NCI-H2107 treated with DMSO at 0.1 percent for 48 hours (cell line): ENCODE data around the gene NEBL.
A peak's percentile ranks its signal among the peaks of the same experiment; 100 is the strongest.

ENCODE experiments used
- DNase-seq: peaks from one replicate; lab custom pipeline; 2025; ENCODE audit not compliant: unreplicated experiment; lab: John Stamatoyannopoulos, UW

The NEBL gene

DNA sequence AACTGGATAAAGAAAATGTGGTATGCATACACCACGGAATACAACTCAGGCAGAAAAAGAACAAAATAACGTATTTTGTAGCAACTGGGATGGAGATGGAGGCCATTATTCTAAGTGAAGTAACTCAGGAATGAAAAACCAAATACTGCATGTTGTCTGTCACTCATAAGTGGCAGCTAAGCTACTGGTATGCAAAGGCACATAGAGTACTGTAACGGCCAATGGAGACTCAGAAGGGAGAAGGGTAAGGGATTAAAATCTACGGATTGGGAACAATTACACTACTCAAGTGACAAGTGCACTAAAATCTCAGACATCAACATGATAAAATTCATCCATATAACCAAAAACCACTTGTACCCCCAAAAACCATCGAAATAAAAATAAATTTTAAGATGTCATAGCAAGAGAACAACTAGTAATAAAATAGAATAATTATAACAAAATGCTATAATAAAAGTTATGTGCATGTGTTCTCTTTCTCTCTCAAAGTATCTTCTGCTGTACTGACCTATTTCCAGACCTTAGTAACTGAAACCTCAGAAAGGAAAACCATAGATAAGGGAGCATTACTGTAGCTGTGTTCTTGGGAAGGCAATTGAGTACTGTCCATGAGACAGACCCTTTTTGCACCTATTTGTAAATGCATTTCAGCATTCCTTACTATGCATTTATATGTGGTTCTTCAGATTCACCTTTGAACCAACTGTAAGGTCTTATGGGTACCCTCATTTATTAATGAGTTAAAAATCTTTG is 6.7 kb upstream of the NEBL start:
- DNase-seq: no peak

DNA sequence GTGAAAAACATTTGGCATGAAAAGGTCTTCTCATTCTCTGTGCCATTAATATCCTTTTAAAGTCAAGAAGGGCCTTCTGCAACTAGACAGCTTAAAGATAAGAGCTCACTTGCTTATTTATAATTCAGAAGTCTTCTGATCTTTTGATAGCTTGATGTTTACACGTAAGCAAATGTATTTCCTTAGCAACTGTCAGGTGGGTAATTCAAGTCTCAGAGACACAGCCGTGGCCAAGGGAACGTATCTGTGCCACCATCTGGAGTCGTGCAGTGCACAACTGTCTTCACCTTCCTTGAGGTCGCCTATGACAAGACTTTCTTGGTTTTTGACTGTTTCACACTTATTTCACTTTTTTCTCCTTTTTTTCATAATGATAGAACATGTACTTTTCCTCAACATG is 4.0 kb upstream of the NEBL start:
- no peak for DNase-seq

DNA sequence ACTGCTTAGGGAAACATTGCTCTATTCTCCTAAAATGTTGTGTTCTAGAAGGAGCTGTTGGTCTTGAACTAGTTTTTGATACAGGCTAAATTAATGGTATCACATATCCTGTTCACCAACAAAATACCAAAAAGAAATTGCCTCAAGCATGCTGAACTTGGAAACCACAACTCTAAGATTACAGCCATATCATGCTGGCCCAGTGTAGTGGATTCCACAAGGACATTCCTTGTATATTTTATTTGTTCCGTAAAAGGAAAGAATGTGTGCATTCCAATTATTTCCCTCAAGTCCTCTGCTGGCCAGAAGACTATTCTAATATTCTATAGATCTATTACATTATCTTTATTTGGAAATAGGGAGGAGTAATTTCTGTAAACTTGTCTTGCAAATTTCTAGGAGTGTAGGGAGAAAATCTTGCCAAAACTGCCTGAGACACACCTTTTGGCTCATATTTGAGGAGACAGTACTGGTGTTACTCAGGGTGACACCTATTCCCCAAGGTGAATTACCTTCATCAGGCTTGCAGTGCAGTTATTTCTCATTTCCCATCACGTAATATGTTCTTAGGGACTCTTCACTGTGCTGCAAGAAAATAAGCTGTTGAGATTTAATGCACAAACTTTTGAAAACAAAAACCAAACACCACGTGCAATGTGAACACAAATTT is 1.9 kb upstream of the NEBL start:
- DNase-seq: no peak

DNA sequence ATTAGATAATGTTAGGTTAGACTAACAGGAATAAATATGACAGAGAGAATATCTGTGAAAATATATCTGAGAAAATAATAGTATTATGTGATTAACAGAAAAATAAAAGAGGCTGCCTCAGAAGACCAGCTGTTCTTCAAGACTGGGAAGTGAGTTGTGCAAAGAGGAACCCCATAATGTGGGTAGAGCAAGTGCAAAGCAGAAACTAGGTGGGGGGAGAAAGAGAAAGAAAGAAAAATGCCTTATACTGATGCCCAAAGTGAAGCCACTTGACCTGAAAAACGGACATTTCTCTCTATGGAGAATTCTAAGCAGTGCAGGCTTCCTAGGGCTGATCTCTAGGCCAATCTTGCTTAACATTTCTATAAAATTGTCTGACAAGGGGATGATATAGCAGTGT is 3.8 kb downstream of the NEBL start:
- no peak for DNase-seq

DNA sequence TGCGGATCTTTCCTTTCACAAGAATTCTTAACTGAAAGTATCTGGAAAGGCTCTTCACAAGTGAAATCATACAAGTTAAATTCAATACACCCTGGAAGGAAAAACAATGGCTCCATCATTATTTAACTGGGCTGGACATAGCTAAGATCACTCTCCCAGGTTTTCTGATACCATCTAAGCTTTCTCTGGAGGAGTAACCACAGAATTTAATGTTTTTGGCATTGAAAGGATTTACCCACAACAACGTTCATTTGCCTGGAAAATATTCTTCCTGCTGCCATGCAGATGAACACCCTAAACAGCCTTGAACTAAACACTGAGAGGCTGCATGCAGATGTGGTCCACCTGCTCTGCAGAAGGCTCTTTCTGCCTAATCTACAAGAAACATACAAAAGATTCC is 4.3 kb downstream of the NEBL start:
- no peak for DNase-seq

DNA sequence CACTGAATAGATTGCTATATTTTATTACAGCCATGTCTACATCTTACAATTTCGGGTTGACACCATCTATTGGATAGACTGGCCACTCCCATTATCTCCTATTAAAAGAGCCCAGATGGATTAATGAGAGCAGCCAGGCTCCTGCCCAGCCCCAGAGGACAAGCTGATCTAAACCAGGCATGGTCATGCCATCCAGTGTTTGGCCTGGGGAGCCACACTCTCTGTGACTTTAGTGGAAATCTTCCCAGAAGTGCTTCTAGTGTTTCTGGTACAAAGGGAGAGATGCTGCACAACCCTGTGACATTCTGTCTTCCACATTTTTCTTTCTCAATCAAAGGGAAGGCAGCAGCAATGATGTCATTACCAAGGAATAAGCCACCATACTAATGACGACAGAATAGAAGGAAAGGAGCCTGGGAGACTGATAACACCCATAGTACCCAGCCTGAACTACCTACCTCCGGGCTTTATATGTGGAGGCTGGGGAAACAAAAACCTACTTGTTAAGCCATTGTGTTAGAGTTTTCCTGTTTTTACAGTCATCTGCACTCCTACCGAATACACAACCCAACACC is 5.0 kb downstream of the NEBL start:
- no peak for DNase-seq

DNA sequence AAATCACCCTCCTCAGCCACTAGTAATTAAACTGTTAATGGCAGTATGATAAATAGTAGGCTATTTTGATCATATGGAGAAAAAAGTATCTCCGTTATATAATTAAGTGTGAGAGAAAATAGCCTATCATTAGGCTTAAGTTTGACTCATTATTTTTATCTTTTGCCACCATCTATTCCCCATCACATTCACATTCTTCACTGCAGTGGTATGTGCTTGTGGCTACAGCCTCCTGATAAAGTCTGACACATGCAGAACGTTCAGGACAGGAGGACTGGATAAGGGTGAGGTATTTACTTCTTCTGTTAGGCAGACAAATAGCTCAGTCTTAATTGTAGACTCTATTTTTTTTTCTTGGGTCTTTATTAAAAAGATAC is 5.8 kb downstream of the NEBL start:
- DNase-seq: no peak

DNA sequence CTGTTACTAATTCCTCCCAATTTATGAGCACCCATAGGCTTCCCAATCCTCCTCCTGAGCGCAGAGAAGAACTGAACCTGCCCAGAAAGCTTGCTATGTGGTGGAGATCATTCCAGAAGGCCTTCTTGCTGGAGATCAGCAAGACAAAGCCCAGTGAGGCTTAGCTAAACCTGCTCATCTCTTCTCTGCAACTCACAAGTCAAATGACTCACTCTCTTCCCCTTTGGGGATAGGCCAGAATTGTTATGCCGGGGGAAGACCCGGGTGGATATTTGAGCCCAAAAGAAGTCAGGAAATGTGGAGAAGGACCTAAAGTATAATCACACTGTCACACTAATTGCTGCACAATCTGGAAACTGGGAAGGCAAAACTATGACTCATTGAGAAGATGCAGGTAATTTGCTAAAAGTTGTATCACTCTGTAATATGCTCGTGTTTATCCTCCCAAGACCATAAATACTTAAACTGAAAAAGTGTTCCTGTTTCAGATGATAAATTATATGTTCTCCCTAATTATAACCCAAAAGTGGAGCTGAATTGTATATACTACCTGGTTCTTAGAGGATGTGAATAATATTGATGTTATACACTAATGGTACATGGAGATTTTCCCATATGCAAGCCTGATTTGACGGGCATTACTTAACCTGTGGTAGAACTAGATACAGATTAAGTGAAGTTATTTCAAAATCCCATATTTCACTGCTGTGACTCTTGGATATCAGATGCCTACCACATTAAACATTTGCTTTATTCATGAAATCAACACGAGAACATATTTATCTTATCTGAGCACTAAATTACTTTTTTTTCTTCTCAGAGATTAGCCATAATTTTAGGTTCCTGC is 6.4 kb downstream of the NEBL start:
- no peak for DNase-seq

DNA sequence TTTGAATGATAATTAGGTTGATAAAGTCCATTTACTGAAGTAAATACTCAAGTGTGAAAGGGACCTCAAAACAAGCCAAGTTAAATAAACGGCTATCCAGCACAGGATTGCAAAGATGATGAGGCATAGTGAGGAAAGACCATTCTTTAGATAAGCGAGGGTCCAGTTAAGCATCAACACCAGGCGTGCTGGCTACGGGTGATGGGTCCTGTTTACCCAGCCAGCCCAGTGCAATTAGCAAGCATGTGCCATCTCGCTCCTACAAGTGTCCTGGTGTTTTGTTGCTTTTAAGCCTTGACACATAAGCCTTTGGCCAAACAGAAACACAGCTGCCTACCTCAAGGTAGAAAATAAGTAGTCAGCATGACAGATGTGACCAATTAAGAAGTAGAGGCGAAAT is 7.1 kb downstream of the NEBL start:
- DNase-seq: no peak

DNA sequence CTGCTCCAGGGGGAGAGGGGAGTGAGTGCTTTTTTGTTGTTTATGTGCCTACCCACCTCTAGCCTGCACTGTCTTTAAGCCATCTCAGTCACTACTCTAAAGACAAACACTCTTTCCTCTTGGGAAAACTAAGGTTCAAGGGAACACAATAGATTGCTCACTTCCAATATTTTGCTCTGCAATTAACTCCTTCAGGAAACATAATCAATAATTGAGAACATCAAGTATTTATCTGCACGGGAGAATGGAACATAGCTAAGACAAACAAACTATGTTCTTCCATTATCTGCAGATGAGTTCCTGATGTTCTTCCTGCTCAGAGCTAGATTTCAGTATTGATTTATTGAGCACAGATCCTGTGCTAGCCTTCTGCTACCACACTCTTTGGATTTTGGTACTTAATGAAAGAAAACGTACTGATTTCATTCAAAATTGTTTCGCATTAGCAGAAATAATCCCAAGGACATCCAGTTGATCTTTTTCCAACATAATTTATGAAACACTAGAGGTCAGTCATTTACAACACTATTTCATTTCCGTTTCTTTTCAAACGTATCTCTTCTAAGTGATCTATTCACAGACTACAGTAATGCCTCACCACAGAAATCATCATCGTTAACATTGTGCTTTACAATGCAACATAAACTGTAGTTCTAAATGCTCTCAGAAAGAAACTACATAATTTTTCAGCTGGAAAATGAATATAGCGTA is 8.3 kb downstream of the NEBL start:
- no peak for DNase-seq

DNA sequence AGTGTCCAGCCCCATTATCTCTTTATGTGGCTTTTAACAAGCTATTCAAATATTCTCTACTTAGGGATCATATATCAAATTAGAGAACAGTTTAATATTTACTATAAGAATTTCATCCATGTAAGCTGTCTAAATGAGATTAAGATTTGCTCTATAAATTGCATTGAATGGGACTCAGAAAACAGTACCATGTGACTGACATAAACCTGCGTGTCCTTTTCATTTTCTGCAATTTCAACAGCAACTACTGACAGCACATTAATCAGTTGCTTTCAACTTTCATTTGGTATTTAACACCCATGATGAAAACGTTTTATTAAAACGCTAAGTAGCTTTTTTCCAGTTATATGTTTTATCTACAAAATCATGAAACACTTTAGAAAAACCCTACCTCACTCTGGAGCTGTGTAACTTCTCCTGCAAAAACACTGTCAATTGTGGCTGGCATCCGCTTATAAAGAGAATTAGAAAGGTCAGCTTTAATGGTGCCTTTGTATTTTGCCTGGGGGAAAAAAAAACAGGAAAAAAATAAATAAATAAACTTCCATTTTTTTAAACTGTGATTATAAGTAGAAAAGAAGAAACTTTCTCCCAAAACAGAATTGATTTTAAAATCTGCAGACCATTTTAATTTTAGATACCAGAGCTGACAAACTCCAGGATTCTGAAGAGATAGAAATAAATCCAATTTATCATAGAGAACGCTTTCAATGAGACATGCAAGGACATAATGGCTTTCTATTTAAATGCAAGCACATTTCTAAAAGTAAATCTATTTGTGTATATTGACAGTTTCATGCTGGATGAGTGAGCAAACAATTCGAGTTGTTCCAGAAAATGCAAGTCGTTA is 9.2 kb downstream of the NEBL start:
- DNase-seq: no peak

DNA sequence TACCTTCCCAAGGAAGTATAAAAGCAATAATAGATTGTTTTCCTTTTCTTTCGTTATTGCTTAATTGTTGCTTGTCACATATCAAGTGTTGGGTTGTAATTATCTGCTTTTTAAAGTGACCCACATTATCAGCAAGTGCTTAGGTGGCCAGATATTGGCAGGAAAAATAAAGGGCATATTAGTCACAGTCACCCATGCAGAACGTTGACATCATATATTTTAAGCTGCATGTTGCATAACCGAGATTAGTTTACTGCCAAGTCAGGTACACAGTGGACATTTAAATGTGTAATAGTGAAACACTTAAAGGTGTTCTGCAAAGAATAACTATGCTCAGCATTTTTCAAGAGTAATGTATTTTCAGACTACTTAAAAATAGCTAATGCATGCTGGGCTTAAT is 11.4 kb downstream of the NEBL start:
- DNase-seq: peak; percentile 19

DNA sequence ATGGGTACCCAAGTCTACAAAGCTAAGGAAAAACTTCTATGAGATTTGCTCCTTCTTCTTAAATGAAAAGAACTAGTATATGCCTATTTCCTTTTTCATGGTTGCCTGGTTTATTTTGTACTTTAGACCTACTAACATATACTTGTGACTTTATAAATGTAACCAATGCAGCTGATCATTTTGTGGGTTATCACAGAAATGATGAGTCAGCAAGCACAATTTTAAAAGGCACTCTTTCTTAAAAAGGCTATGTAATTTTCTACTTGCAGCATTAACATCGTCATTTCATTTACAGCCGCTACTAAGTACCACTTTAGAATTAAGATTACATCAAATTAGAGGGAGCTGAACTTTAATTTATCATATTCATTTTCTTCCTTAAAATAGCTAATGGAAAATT is 13.6 kb downstream of the NEBL start:
- no peak for DNase-seq

DNA sequence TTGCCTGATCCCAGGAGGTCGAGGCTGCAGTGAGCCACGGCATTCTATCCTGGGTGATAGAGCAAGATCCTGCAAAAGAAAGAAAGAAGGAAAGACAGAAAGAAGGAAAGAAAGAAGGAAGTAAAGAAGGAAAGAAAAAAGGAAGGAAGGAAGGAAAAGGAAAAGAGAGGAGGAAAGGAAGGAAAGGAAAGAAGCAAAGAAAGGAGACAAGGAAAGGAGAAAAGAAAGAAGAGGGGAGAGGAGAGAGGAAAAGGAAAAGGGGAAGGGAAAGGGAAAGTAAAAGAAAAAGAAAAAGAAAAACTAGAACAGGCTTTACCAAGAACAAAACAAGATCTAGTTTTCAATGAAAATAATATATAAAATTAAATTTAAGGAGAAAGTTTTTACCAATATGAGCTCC is 15.0 kb downstream of the NEBL start:
- DNase-seq: no peak

DNA sequence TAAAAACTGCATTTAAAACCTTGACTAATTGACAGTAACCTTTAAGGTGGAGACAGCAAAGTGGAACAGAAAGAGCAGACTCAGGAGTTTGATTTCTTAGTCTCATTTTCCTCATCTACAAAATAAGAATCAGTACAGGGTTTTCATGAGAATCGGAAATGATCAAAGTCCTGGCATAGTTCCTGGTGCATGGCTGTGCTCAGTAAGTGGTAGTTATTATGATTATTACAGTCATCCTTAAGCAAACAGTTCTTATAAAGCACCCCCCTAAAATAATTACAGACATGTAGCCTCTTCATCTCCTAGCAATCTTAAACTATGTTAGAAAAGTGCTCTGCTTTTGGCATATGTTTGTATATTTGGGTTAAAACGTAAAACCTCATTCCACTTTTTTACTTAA is 18.0 kb downstream of the NEBL start:
- no peak for DNase-seq

DNA sequence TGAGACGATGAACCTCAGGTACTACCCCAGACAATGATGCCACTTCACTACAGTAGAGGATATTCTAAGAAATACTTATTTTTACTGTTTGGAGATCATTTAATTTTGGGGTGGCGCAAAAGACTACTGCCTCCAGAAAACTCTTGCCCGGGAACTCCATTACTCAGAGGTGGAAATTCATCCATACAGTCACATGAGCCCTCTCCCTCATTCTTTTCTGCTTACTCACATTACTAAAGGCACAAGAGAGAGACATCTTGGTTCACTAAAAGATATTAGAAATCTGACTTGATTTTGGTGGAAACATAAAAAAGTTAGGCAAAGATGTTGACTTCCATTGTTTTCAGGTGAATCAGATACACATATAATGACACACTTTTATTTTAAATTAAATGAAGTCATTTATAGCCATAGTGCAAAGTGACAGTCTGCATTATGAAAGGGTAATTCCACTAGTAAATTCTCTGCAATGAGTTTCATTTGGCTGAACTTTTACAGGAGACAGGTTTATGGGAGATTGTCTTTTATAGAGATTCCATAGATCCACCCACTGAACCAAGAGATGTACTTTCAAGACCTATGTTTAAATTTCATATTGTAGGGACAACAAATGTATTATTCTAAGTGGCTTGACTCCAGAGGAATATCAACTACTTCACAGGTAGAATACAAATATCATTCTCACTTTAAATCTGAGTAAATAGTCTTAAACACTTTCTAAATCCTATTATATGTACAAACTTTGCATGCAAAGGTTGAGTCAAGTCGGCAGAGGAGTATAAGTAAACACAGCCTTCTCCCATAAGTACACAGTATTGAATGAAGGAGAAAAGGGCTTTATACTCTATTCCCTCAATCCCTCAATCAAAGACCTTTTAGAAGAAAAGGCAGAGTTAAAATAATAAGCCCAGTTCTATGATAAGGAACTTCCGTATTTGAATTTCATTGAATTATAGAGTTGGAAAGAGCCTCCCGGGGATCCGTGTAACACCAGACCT is 18.8 kb downstream of the NEBL start:
- DNase-seq: no peak

DNA sequence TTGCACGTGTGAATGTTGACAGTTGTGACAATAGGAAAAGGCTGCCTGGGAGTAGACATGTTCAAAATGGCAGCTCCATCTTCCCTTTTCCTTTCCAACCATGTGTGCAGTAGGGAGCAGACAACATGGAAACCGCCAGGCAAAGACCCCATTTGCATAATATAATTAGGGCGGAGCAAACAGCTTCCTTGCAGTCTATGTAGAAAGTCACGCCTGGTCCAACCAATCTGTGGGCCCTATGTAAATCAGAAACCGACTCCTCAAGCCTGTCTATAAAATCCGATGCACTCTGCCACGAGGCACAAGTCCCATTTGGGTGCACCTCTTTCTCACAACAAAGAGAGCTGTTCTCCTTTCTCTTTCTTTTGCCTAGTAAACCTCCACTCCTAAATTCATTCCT is 19.6 kb downstream of the NEBL start:
- no peak for DNase-seq

DNA sequence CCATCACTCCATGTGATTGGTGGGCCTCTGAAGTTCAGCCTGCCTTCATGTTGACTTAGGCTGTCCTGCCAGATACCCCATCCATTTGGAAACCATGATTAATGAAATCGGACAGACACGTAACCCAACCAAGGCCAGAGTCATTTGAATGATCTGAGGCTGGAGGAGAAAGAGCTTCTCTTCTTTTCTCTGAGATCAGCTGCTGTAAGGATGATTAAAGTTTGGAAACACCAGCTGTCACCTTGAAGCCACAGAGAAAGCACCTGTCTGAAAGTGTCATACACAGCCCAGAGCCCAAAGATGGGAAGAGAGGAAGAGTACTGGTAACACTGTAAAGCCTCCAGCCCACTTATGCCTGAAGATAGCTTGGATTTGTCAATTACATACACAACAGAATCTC is 22.9 kb downstream of the NEBL start:
- no peak for DNase-seq

DNA sequence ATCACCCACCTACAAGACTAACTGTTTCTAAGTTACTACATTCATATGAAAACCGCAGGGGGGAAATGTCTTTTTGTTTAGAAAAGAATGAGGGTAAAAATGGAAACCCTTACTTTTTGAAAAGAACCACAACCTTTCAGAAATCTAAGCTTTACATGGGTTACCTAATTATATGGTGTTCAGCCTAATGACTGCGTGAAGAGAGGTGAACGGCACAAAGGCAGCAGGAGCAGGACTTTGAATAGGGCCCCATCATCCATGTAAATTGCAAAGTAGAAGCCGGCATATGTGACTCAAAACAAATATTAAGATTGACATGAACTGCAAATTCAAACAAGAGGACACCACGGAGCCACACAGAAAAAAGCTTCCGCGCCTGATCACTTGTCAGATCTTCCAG is 25.1 kb downstream of the NEBL start:
- peak; percentile 46 for DNase-seq
